Measurements from ENCODE around the gene LTBP1.
"Not testable (repeated sequence)": the region's sequence is repeated elsewhere in the genome, so short reads cannot be mapped to it uniquely, and the experiment has no call there.

The LTBP1 gene

GRCh38 chr2:32946314-32947075, at the start of gene LTBP1:
Gene LTBP1 (plus strand): TSS chr2:32946953. CDS start chr2:32947325, 372 bp downstream.
- peak; percentile 69 for DNase-seq

- no peak for DNase-seq
Observed at GRCh38 chr2:32900246-32900973, 46.3 kb upstream of the LTBP1 start.

GRCh38 chr2:32901313-32901712, 45.4 kb upstream of the LTBP1 start:
- DNase-seq = no peak

GRCh38 chr2:32902174-32902573, 44.6 kb upstream of the LTBP1 start:
- DNase-seq = no peak

GRCh38 chr2:32902986-32903385, 43.8 kb upstream of the LTBP1 start:
- DNase-seq = no peak

- no peak for DNase-seq
Observed at GRCh38 chr2:32904074-32904473, 42.7 kb upstream of the LTBP1 start.

- no peak for DNase-seq
Observed at GRCh38 chr2:32904751-32905150, 42.0 kb upstream of the LTBP1 start.

- DNase-seq = no peak
Observed at GRCh38 chr2:32905270-32905669, 41.5 kb upstream of the LTBP1 start.

GRCh38 chr2:32910883-32911598, 35.7 kb upstream of the LTBP1 start:
- no peak for DNase-seq

GRCh38 chr2:32915694-32916093, 31.1 kb upstream of the LTBP1 start:
- DNase-seq = no peak

GRCh38 chr2:32918774-32919173, 28.0 kb upstream of the LTBP1 start:
- no peak for DNase-seq

GRCh38 chr2:32919901-32920300, 26.9 kb upstream of the LTBP1 start:
- not testable (repeated sequence) for DNase-seq

GRCh38 chr2:32921486-32921885, 25.3 kb upstream of the LTBP1 start:
- not testable (repeated sequence) for DNase-seq

- no peak for DNase-seq
Observed at GRCh38 chr2:32922501-32922900, 24.3 kb upstream of the LTBP1 start.

GRCh38 chr2:32923109-32923508, 23.6 kb upstream of the LTBP1 start:
- no peak for DNase-seq

GRCh38 chr2:32925283-32925815, 21.4 kb upstream of the LTBP1 start:
- DNase-seq = no peak

- no peak for DNase-seq
Observed at GRCh38 chr2:32925976-32926707, 20.6 kb upstream of the LTBP1 start.

GRCh38 chr2:32926708-32927084, 20.1 kb upstream of the LTBP1 start:
- peak; percentile 43 for DNase-seq

GRCh38 chr2:32930436-32930835, 16.3 kb upstream of the LTBP1 start:
- no peak for DNase-seq

- DNase-seq = no peak
Observed at GRCh38 chr2:32931519-32931918, 15.2 kb upstream of the LTBP1 start.

- DNase-seq = no peak
Observed at GRCh38 chr2:32931945-32932709, 14.6 kb upstream of the LTBP1 start.
